Uterus (tissue), 2 donors: ENCODE data around the gene ZHX3.

ENCODE experiments used
- CTCF ChIP-seq, 4 experiments: fragments of 200-600 bp in 2 of 4; fragments of 450-650 bp in 2 of 4; sonication (generic) in 2 of 4; IDR thresholded peaks; one replicate each; pipeline ENCODE4 v1.5.1; 2016 to 2019; ENCODE audit warnings: antibody characterized with exemption in 4 of 4, mild to moderate bottlenecking in 2 of 4, moderate library complexity in 1 of 4
- POLR2A ChIP-seq, 2 donors: fragments of 450-650 bp; IDR thresholded peaks; one replicate each; pipeline ENCODE4 v1.6.1; 2016; ENCODE audit warnings: antibody characterized with exemption in 2 of 2, mild to moderate bottlenecking in 1 of 2, moderate library complexity in 1 of 2

GRCh38 chr20:41309817-41310216 lies 7.7 kb downstream of the ZHX3 start:
- no peak for TF ChIP-seq POLR2A (IDR thresholded peaks at IDR 0.05)
- no peak for TF ChIP-seq CTCF (IDR thresholded peaks at IDR 0.05)
